Astrocyte (in vitro differentiated cells and primary cell): ENCODE results near the gene SUGP2. TPM values are rescaled to one million over a fixed set of nuclear protein-coding genes. Genes with fewer than 3 reads are reported as not detected.

Source experiments
- DNase-seq: peaks from one replicate; pipeline ENCODE4 v3.0.0-alpha.2; 2010; ENCODE audit warnings: low read depth
- FAIRE-seq: peaks from 2 replicates; lab custom pipeline; 2011; peaks lifted over from hg19 to GRCh38; lab: Jason Lieb, UNC
- H2AFZ ChIP-seq: 2 replicates; pipeline ENCODE4 v1.6.0; 2012; ENCODE audit warnings: low read depth, low read length, inconsistent platforms
- H3K27ac ChIP-seq: 2 replicates; pipeline ENCODE4 v1.5.1; 2011; ENCODE audit warnings: low read depth, low read length, inconsistent platforms
- H3K27me3 ChIP-seq: 2 replicates; pipeline ENCODE4 v1.6.0; 2011; ENCODE audit warnings: low read length, inconsistent platforms; ENCODE audit not compliant: insufficient read depth
- H3K36me3 ChIP-seq: 2 replicates; pipeline ENCODE4 v1.5.1; 2011; ENCODE audit warnings: low read length, inconsistent platforms; ENCODE audit not compliant: insufficient read depth
- H3K4me1 ChIP-seq: 2 replicates; pipeline ENCODE4 v1.5.1; 2011; ENCODE audit warnings: low read length, inconsistent platforms; ENCODE audit not compliant: insufficient read depth
- H3K4me2 ChIP-seq: 2 replicates; pipeline ENCODE4 v1.6.0; 2012; ENCODE audit warnings: low read length, inconsistent platforms
- H3K4me3 ChIP-seq: 2 replicates; pipeline ENCODE4 v1.5.1; 2011; ENCODE audit warnings: low read depth, mild to moderate bottlenecking, low read length, inconsistent platforms; ENCODE audit not compliant: insufficient read depth
- H3K79me2 ChIP-seq: 2 replicates; pipeline ENCODE4 v1.6.0; 2012; ENCODE audit warnings: mild to moderate bottlenecking, low read length, inconsistent platforms; ENCODE audit not compliant: insufficient read depth
- H3K9ac ChIP-seq: 2 replicates; pipeline ENCODE4 v1.6.0; 2012; ENCODE audit warnings: mild to moderate bottlenecking, low read length, inconsistent platforms
- H3K9me3 ChIP-seq: 2 replicates; pipeline ENCODE4 v1.5.1; 2012; ENCODE audit warnings: low read depth, mild to moderate bottlenecking, low read length, inconsistent platforms; ENCODE audit not compliant: insufficient read depth
- H4K20me1 ChIP-seq: 2 replicates; pipeline ENCODE4 v1.6.0; 2012; ENCODE audit warnings: low read length, inconsistent platforms; ENCODE audit not compliant: insufficient read depth
- H3K27ac Mint-ChIP-seq: one replicate; pipeline ENCODE4 v1.8.0; 2021; ENCODE audit warnings: mild to moderate bottlenecking, mixed read lengths; ENCODE audit not compliant: unreplicated experiment
- H3K27me3 Mint-ChIP-seq: one replicate; pipeline ENCODE4 v1.8.0; 2021; ENCODE audit warnings: low read depth, mixed read lengths; ENCODE audit not compliant: unreplicated experiment
- H3K36me3 Mint-ChIP-seq: one replicate; pipeline ENCODE4 v1.8.0; 2021; ENCODE audit warnings: low read depth, mixed read lengths; ENCODE audit not compliant: unreplicated experiment
- H3K4me1 Mint-ChIP-seq: one replicate; pipeline ENCODE4 v1.8.0; 2021; ENCODE audit warnings: low read depth, mixed read lengths; ENCODE audit not compliant: unreplicated experiment
- H3K4me3 Mint-ChIP-seq: one replicate; pipeline ENCODE4 v1.8.0; 2021; ENCODE audit warnings: mild to moderate bottlenecking, moderate library complexity, mixed read lengths; ENCODE audit not compliant: unreplicated experiment
- H3K9me3 Mint-ChIP-seq: one replicate; pipeline ENCODE4 v1.8.0; 2021; ENCODE audit warnings: mild to moderate bottlenecking, mixed read lengths; ENCODE audit not compliant: unreplicated experiment
- CTCF ChIP-seq: IDR thresholded peaks from 2 replicates; pipeline ENCODE4 v1.5.1; 2011; ENCODE audit warnings: low read depth, mild to moderate bottlenecking, inconsistent platforms, low read length, moderate library complexity; ENCODE audit not compliant: insufficient read depth
- EZH2 ChIP-seq: IDR thresholded peaks from 2 replicates; pipeline ENCODE4 v1.6.1; 2012; ENCODE audit warnings: mild to moderate bottlenecking, low read length, inconsistent platforms; ENCODE audit not compliant: insufficient read depth
- total RNA-seq: library from RNA; stranded (reverse); gene quantifications from 2 replicates; pipeline ENCODE4 v1.2.1, GENCODE V29; 2021

The SUGP2 gene
- total RNA-seq, 1 donor from 2014 or later = 77.6 TPM

GRCh38 chr19:18961767-18962620, 71.3 kb downstream of the SUGP2 start:
- no peaks in the 10 kb centered on the region for H3K79me2 ChIP-seq
- H3K4me1 ChIP-seq = no peaks in the 10 kb centered on the region
- H3K36me3 Mint-ChIP-seq = no peaks in the 10 kb centered on the region
- H3K4me3 Mint-ChIP-seq = no peak overlapping the region
- no peak overlapping the region for H3K27ac ChIP-seq
- peaks cover 9% of the 10 kb centered on the region for H3K27me3 ChIP-seq
- H3K4me3 ChIP-seq = no peak overlapping the region
- no peak overlapping the region for H2AFZ ChIP-seq
- H3K4me1 Mint-ChIP-seq = no peaks in the 10 kb centered on the region
- no peaks in the 10 kb centered on the region for H4K20me1 ChIP-seq
- H3K9ac ChIP-seq = no peak overlapping the region
- H3K9me3 ChIP-seq = peaks cover 3% of the 10 kb centered on the region
- TF ChIP-seq CTCF = no peak
- no peak for TF ChIP-seq EZH2
- no peak for FAIRE-seq
- no peaks in the 10 kb centered on the region for H3K9me3 Mint-ChIP-seq
- no peaks in the 10 kb centered on the region for H3K36me3 ChIP-seq
- DNase-seq = no peak
- no peak overlapping the region for H3K27ac Mint-ChIP-seq
- peaks cover 34% of the 10 kb centered on the region for H3K27me3 Mint-ChIP-seq
- no peak overlapping the region for H3K4me2 ChIP-seq

- H3K27me3 ChIP-seq = peaks cover 9% of the 10 kb centered on the region
- DNase-seq = no peak
- H3K4me1 ChIP-seq = no peaks in the 10 kb centered on the region
- Mint-ChIP-seq H3K4me3 (no peak overlapping the region), H3K27ac (no peak overlapping the region), H3K9me3 (no peaks in the 10 kb centered on the region), H3K4me1 (no peaks in the 10 kb centered on the region), H3K36me3 (no peaks in the 10 kb centered on the region), H3K27me3 (peaks cover 32% of the 10 kb centered on the region)
- H3K9me3 ChIP-seq = peaks cover 3% of the 10 kb centered on the region
- no peaks in the 10 kb centered on the region for H4K20me1 ChIP-seq
- H2AFZ ChIP-seq = no peak overlapping the region
- H3K27ac ChIP-seq = no peak overlapping the region
- no peak overlapping the region for H3K9ac ChIP-seq
- H3K36me3 ChIP-seq = no peaks in the 10 kb centered on the region
- no peak overlapping the region for H3K4me2 ChIP-seq
- no peak overlapping the region for H3K4me3 ChIP-seq
- no peak for TF ChIP-seq CTCF
- no peak for TF ChIP-seq EZH2
- FAIRE-seq = no peak
- no peaks in the 10 kb centered on the region for H3K79me2 ChIP-seq
Observed at GRCh38 chr19:18960370-18960769, 72.9 kb downstream of the SUGP2 start.

- no peaks in the 10 kb centered on the region for H4K20me1 ChIP-seq
- TF ChIP-seq EZH2 = no peak
- TF ChIP-seq CTCF = no peak
- no peaks in the 10 kb centered on the region for H3K36me3 Mint-ChIP-seq
Observed at GRCh38 chr19:18955042-18955441, 78.3 kb downstream of the SUGP2 start.

More at GRCh38 chr19:18955042-18955441, 78.3 kb downstream of the SUGP2 start:
- H3K4me2 ChIP-seq = no peak overlapping the region
- DNase-seq = no peak
- no peaks in the 10 kb centered on the region for H3K9me3 Mint-ChIP-seq
- no peak for FAIRE-seq
- H3K4me3 Mint-ChIP-seq = no peak overlapping the region
- no peak overlapping the region for H3K27ac Mint-ChIP-seq
- no peaks in the 10 kb centered on the region for H3K27me3 ChIP-seq
- no peak overlapping the region for H2AFZ ChIP-seq
- no peaks in the 10 kb centered on the region for H3K36me3 ChIP-seq
- H3K9ac ChIP-seq = no peak overlapping the region
- no peak overlapping the region for H3K27ac ChIP-seq
- peaks cover 22% of the 10 kb centered on the region for H3K27me3 Mint-ChIP-seq
- H3K4me3 ChIP-seq = no peak overlapping the region
- no peaks in the 10 kb centered on the region for H3K4me1 ChIP-seq
- no peaks in the 10 kb centered on the region for H3K79me2 ChIP-seq
- H3K9me3 ChIP-seq = no peaks in the 10 kb centered on the region
- H3K4me1 Mint-ChIP-seq = no peaks in the 10 kb centered on the region
